H9 (cell line): ENCODE data around the gene RASSF3. TPM values are rescaled to one million over a fixed set of nuclear protein-coding genes. Genes with fewer than 3 reads are reported as not detected.

Source experiments
- DNase-seq: peaks from one replicate; pipeline ENCODE4 v3.0.0-alpha.2; 2017
- H2AFZ ChIP-seq: one replicate; pipeline ENCODE4 v1.6.1; 2013; ENCODE audit warnings: mild to moderate bottlenecking, low read length, control low read depth, moderate library complexity
- H2AK5ac ChIP-seq: 2 replicates; pipeline ENCODE4 v1.6.1; 2013; ENCODE audit warnings: low read length, control low read depth, mixed read lengths; ENCODE audit not compliant: insufficient read length
- H2BK120ac ChIP-seq: one replicate; pipeline ENCODE4 v1.6.1; 2013; ENCODE audit warnings: low read depth, mild to moderate bottlenecking, low read length, control low read depth, inconsistent platforms; ENCODE audit not compliant: poor library complexity, severe bottlenecking
- H2BK12ac ChIP-seq: 2 replicates; pipeline ENCODE4 v1.6.1; 2013; ENCODE audit warnings: low read length, control low read depth, mixed read lengths, low read depth; ENCODE audit not compliant: insufficient read length
- H2BK15ac ChIP-seq: 2 replicates; pipeline ENCODE4 v1.6.1; 2013; ENCODE audit warnings: low read depth, low read length, control low read depth
- H2BK20ac ChIP-seq: one replicate; pipeline ENCODE4 v1.6.1; 2013; ENCODE audit warnings: low read depth, mild to moderate bottlenecking, low read length, control low read depth, inconsistent platforms; ENCODE audit not compliant: poor library complexity, severe bottlenecking
- H2BK5ac ChIP-seq: 2 replicates; pipeline ENCODE4 v1.6.1; 2013; ENCODE audit warnings: low read length, control low read depth, mixed read lengths; ENCODE audit not compliant: insufficient read length
- H3K14ac ChIP-seq: 2 replicates; pipeline ENCODE4 v1.6.1; 2013; ENCODE audit warnings: low read length, control low read depth; ENCODE audit not compliant: insufficient read depth
- H3K18ac ChIP-seq: 2 replicates; pipeline ENCODE4 v1.6.1; 2013; ENCODE audit warnings: low read depth, mild to moderate bottlenecking, mixed read lengths, low read length, control low read depth; ENCODE audit not compliant: insufficient read length
- H3K23ac ChIP-seq: 2 replicates; pipeline ENCODE4 v1.6.1; 2013; ENCODE audit warnings: low read length, control low read depth, mixed read lengths, low read depth; ENCODE audit not compliant: insufficient read length
- H3K23me2 ChIP-seq: 2 replicates; pipeline ENCODE4 v1.6.1; 2013; ENCODE audit warnings: low read depth, mild to moderate bottlenecking, mixed read lengths, low read length, control low read depth; ENCODE audit not compliant: insufficient read length, poor library complexity, severe bottlenecking
- H3K27ac ChIP-seq: 2 replicates; pipeline ENCODE4 v1.5.1; 2013; ENCODE audit warnings: low read length, control low read depth, mixed read lengths, low read depth; ENCODE audit not compliant: insufficient read length
- H3K27me3 ChIP-seq: 2 replicates; pipeline ENCODE4 v1.6.1; 2013; ENCODE audit warnings: low read length, control low read depth, inconsistent platforms; ENCODE audit not compliant: insufficient read depth
- H3K4ac ChIP-seq: 2 replicates; pipeline ENCODE4 v1.6.1; 2013; ENCODE audit warnings: low read depth, mild to moderate bottlenecking, control low read depth, inconsistent platforms, low read length, moderate library complexity
- H3K4me1 ChIP-seq: 2 replicates; pipeline ENCODE4 v1.6.1; 2013; ENCODE audit warnings: low read length, control low read depth, inconsistent platforms; ENCODE audit not compliant: insufficient read depth
- H3K4me2 ChIP-seq: 2 replicates; pipeline ENCODE4 v1.6.1; 2013; ENCODE audit warnings: low read length, control low read depth, mixed read lengths; ENCODE audit not compliant: insufficient read length, insufficient read depth
- H3K56ac ChIP-seq: 2 replicates; pipeline ENCODE4 v1.6.1; 2013; ENCODE audit warnings: low read depth, mild to moderate bottlenecking, mixed read lengths, low read length, control low read depth; ENCODE audit not compliant: insufficient read length
- H3K79me1 ChIP-seq: 2 replicates; pipeline ENCODE4 v1.6.1; 2013; ENCODE audit warnings: low read depth, mild to moderate bottlenecking, moderate library complexity, low read length, control low read depth, inconsistent platforms; ENCODE audit not compliant: insufficient read depth, poor library complexity, severe bottlenecking
- H3K79me2 ChIP-seq: 2 replicates; pipeline ENCODE4 v1.6.1; 2013; ENCODE audit warnings: low read length, control low read depth, inconsistent platforms; ENCODE audit not compliant: insufficient read depth
- H3K9ac ChIP-seq: 2 replicates; pipeline ENCODE4 v1.6.1; 2013; ENCODE audit warnings: low read length, control low read depth, mixed read lengths; ENCODE audit not compliant: insufficient read length; ENCODE audit errors: extremely low read depth
- H3K9me3 ChIP-seq: one replicate; pipeline ENCODE4 v1.6.1; 2013; ENCODE audit warnings: low read depth, low read length, inconsistent platforms; ENCODE audit not compliant: control insufficient read depth
- H3T11ph ChIP-seq: one replicate; pipeline ENCODE4 v1.6.1; 2013; ENCODE audit warnings: mild to moderate bottlenecking, low read length, control low read depth, inconsistent platforms
- H4K20me1 ChIP-seq: one replicate; pipeline ENCODE4 v1.6.1; 2013; ENCODE audit not compliant: control insufficient read depth, insufficient read length, insufficient read depth
- H4K5ac ChIP-seq: 2 replicates; pipeline ENCODE4 v1.6.1; 2013; ENCODE audit warnings: low read depth, mild to moderate bottlenecking, mixed read lengths, low read length, control low read depth; ENCODE audit not compliant: insufficient read length
- H4K8ac ChIP-seq: replicated peaks from 2 replicates; pipeline ENCODE4 v1.6.1; 2013; ENCODE audit warnings: low read length, control low read depth, mixed read lengths, low read depth; ENCODE audit not compliant: insufficient read length
- H4K91ac ChIP-seq: 2 replicates; pipeline ENCODE4 v1.6.1; 2013; ENCODE audit warnings: low read depth, mild to moderate bottlenecking, moderate library complexity, mixed read lengths, low read length, control low read depth; ENCODE audit not compliant: insufficient read length
- H3K27ac Mint-ChIP-seq, 3 experiments: 2 replicates in 2 of 3; 3 replicates in 1 of 3; pipeline ENCODE4 v1.8.0; 2020 to 2021; ENCODE audit warnings: mixed read lengths in 3 of 3, mild to moderate bottlenecking in 1 of 3, moderate library complexity in 1 of 3
- H3K27me3 Mint-ChIP-seq: 2 replicates; pipeline ENCODE4 v1.8.0; 2021; ENCODE audit warnings: low read depth, mild to moderate bottlenecking, moderate library complexity, mixed read lengths
- H3K36me3 Mint-ChIP-seq, 3 experiments: 2 replicates in 2 of 3; 3 replicates in 1 of 3; pipeline ENCODE4 v1.8.0; 2020 to 2021; ENCODE audit warnings: low read depth in 3 of 3, mixed read lengths in 3 of 3; ENCODE audit not compliant: insufficient read depth in 1 of 3
- H3K4me1 Mint-ChIP-seq, 2 experiments: 2 replicates each; pipeline ENCODE4 v1.8.0; 2020; ENCODE audit warnings: mixed read lengths in 2 of 2
- H3K4me3 Mint-ChIP-seq, 2 experiments: 2 replicates in 1 of 2; 3 replicates in 1 of 2; pipeline ENCODE4 v1.8.0; 2020 to 2021; ENCODE audit warnings: mild to moderate bottlenecking in 2 of 2, mixed read lengths in 2 of 2, moderate library complexity in 1 of 2
- H3K9me3 Mint-ChIP-seq, 2 experiments: 2 replicates in 1 of 2; 3 replicates in 1 of 2; pipeline ENCODE4 v1.8.0; 2020; ENCODE audit warnings: mild to moderate bottlenecking in 2 of 2, mixed read lengths in 2 of 2, moderate library complexity in 1 of 2
- WGBS: extraction: QIAGEN DNeasy Blood & Tissue Kit; methylation state at CpG from one replicate; pipeline ENCODE4 v1.1.7; 2013; ENCODE audit warnings: missing lambda C conversion rate, low lambda C conversion rate, mixed read lengths; ENCODE audit not compliant: insufficient read length; ENCODE audit errors: extremely low coverage; 5-methylcytosine and 5-hydroxymethylcytosine counted together
- total RNA-seq: library from RNA; stranded (reverse); gene quantifications from 2 replicates; pipeline ENCODE4 v1.2.1, GENCODE V29; 2021
- TF ChIP-seq, protein P1 (sequence below): fragments of 200-600 bp; sonication (generic); conservative IDR thresholded peaks from 3 replicates; pipeline ENCODE4 v1.8.0; 2021; ENCODE audit warnings: antibody characterized with exemption, mild to moderate bottlenecking

Gene RASSF3
- total RNA-seq, 1 experiment from 2014 or later = 45.1 TPM

DNA sequence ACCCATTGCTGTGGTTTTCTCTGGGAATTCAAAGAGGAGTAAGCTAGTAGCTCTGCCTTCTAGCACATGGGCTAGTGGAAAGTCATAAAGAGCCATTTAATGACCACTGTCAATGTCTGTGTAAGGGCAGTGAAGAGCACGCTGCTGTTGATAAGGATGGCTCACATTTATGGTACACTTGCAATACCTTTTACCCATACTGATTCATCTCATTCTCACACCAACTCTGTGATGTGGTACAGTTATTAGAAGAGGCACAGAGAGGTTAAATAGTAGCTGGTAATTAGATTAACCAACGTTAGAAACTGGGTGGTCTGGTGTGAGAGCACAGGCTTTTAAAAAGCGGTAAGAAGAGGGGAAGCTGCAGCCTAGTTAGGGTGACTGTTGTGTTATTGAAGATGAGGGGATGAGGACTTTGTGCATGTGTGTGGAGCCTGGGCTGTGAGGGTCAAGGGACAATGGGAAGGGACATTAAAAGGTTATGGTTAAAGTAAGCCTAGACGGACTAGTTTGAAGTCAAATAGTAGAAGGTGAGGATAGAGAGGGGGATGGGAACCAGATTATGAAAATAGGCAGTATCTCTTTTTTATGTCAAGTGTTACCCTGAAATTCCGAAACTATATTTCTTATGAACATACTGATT, 25.2 kb downstream of the RASSF3 start:
- Histone ChIP-seq H2AK5ac (no peak overlapping the region), H3K27ac (no peak overlapping the region), H3K18ac (no peak overlapping the region), H3K56ac (no peak overlapping the region), H2BK15ac (no peak overlapping the region), H4K20me1 (no peaks in the 10 kb centered on the region), H3K79me1 (peaks cover 2% of the 10 kb centered on the region), H4K5ac (no peak overlapping the region), H2BK20ac (no peak overlapping the region), H2AFZ (no peak overlapping the region), H2BK12ac (no peak overlapping the region), H3T11ph (no peak overlapping the region), H3K4ac (no peak overlapping the region), H3K9me3 (no peaks in the 10 kb centered on the region), H4K91ac (no peak overlapping the region), H4K8ac (no peak overlapping the region), H3K79me2 (peaks cover 11% of the 10 kb centered on the region; the same call in 1 of the 2 replicates), H3K4me2 (no peak overlapping the region), H3K27me3 (no peaks in the 10 kb centered on the region), H3K9ac (no peak overlapping the region), H3K23ac (no peak overlapping the region), H2BK120ac (no peak overlapping the region), H2BK5ac (no peak overlapping the region), H3K14ac (no peak overlapping the region), H3K4me1 (no peaks in the 10 kb centered on the region; the same call in 1 of the 2 replicates), H3K23me2 (no peaks in the 10 kb centered on the region)
- no peak for DNase-seq
- H3K4me3 Mint-ChIP-seq = no peak overlapping the region; a peak in 1 of 5 replicates
- H3K4me1 Mint-ChIP-seq = peaks cover 24 to 27% of the 10 kb centered on the region in 2 experiments
- WGBS = no CpG with 5 or more reads among the region's 5 CpGs
- TF ChIP-seq, protein P1, sequence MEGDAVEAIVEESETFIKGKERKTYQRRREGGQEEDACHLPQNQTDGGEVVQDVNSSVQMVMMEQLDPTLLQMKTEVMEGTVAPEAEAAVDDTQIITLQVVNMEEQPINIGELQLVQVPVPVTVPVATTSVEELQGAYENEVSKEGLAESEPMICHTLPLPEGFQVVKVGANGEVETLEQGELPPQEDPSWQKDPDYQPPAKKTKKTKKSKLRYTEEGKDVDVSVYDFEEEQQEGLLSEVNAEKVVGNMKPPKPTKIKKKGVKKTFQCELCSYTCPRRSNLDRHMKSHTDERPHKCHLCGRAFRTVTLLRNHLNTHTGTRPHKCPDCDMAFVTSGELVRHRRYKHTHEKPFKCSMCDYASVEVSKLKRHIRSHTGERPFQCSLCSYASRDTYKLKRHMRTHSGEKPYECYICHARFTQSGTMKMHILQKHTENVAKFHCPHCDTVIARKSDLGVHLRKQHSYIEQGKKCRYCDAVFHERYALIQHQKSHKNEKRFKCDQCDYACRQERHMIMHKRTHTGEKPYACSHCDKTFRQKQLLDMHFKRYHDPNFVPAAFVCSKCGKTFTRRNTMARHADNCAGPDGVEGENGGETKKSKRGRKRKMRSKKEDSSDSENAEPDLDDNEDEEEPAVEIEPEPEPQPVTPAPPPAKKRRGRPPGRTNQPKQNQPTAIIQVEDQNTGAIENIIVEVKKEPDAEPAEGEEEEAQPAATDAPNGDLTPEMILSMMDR = no peak
- H3K27me3 Mint-ChIP-seq = no peaks in the 10 kb centered on the region
- peak overlapping the region in 2 of 3 experiments; percentile 22 to 40; a peak in 4 of 7 replicates for H3K27ac Mint-ChIP-seq
- peaks cover 21 to 31% (median 24%) of the 10 kb centered on the region in 3 experiments for H3K36me3 Mint-ChIP-seq
- peaks cover 0 to 3% of the 10 kb centered on the region in 2 experiments; a peak in 2 of 5 replicates for H3K9me3 Mint-ChIP-seq
